NCI-H2029 (cell line): ENCODE data around the gene GPC6.
"Not testable (repeated sequence)": the region's sequence is repeated elsewhere in the genome, so short reads cannot be mapped to it uniquely, and the experiment has no call there.

ENCODE experiments used
- DNase-seq: peaks from one replicate; lab custom pipeline; 2025; lab: John Stamatoyannopoulos, UW

The GPC6 gene

GRCh38 chr13:93318534-93319254 is 92.1 kb downstream of the GPC6 start:
- no peak for DNase-seq

GRCh38 chr13:93320942-93321341 is 94.3 kb downstream of the GPC6 start:
- DNase-seq = no peak

- not testable (repeated sequence) for DNase-seq
Observed at GRCh38 chr13:93323880-93324279, 97.3 kb downstream of the GPC6 start.

- no peak for DNase-seq
Observed at GRCh38 chr13:93325303-93326233, 99.0 kb downstream of the GPC6 start.

- DNase-seq = no peak
Observed at GRCh38 chr13:93326234-93326811, 99.7 kb downstream of the GPC6 start.

DNA sequence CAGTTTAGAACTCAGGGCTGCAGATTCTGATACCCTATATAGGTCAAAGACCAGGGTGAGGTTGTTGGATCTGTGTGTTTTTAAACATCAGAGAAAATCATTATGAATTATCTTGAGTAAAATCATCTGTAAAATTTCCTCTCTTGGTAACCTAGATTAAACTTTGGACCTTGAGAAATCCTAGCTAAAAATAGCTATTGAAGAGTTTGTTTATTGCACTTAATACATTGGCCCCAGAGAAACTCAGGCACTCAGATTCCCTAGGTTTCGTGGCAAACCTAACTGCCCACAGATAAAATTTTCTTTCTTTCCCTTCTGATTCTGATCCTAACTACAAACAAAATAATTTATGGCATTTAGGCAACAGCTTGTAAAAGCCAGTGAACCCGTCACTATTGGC is 102.3 kb downstream of the GPC6 start:
- DNase-seq = no peak

DNA sequence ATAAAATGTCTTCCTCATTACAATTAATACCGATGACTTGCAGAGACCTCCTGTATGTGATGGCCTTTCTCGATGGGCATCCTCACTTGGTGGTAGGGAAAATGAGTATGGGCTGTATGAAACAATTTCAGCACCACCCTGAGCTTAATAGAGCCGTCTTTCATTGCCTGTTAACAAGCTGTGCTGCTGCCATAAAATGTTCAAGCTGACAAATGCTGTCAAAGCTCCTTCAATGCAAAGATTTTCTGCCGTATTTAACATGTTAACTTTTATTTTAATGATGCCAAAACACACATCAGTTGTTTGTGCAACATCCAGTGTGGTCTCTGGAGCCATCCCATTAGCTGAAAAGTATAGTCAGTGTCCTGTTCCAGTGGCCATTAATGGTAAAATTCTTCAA is 110.1 kb downstream of the GPC6 start:
- DNase-seq = no peak

- no peak for DNase-seq
Observed at GRCh38 chr13:93338030-93338429, 111.4 kb downstream of the GPC6 start.

DNA sequence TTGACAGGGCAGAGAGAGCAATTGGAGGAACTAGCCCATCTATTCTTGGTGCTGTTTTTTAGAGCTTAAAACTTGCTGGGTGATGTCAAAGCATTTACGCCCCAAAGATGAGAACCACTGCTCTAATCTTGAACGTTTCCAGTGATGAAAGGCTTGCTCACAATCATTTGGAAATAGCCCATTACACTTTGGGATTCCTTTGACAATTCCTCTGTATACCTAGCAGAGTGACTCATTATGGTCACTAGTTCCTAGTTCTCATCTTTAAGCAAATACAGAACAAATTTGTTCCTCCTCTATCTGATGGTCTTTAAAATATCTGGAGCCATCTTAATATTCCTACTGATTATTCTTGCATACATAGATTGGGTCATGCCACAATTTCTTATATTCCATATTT is 112.3 kb downstream of the GPC6 start:
- DNase-seq = no peak

DNA sequence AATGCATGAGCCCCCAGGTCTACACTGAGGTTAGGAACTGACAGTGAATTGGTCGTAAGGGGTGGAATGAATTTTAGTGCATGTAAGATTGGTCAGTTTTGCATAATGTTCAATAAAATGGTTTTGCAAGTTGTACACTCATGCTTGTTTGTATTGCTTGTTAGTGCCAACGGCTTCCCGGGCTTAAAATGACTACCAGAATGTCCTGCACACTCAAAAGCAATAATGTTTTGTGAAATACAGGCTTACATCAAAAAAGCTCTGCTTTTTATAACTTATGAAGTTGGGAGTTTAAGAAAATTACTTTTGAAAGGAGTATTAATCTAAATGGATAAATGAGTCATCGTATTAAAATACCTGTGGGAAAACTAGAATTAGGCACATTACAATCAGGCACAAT is 112.9 kb downstream of the GPC6 start:
- no peak for DNase-seq

GRCh38 chr13:93341517-93341916 is 114.9 kb downstream of the GPC6 start:
- no peak for DNase-seq

DNA sequence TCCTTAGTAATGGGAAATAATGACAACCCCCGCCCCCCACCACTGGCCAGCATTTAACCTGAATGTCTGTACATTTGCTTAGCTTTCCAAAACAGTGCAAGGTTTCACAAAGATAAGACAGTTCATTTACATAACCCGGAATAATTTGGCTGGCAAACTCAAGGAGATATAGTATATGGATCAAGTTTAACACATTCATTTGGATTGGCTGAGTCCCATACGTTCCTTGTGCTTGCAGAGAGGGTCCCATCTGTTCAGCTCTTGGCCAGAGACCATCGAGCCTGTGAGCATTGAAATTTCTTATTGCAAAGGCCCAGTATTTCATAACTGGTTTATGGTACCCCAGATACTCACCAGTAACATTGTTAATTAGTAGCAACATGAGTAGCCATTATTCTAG is 116.5 kb downstream of the GPC6 start:
- DNase-seq = no peak

- DNase-seq = peak; percentile 42
Observed at GRCh38 chr13:93344048-93344705, 117.6 kb downstream of the GPC6 start.

DNA sequence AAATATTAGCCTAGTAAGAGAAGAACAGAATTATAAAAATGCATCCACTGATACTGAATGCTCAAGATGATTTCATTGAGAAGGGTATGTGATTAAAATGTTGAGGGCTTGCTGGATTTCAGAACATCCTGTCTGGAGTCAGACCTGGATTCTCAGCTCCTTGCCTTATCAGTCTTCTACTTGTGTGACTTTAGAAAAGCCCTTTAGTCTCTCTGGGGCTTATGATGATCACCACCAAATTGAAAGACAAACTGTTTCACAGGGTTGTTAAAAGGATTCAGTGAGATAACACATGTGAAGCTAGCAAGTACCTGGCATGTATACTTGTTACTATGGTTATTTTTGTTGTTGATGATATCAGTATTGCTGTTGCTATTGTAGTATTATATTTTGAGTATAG is 118.4 kb downstream of the GPC6 start:
- DNase-seq = no peak

DNA sequence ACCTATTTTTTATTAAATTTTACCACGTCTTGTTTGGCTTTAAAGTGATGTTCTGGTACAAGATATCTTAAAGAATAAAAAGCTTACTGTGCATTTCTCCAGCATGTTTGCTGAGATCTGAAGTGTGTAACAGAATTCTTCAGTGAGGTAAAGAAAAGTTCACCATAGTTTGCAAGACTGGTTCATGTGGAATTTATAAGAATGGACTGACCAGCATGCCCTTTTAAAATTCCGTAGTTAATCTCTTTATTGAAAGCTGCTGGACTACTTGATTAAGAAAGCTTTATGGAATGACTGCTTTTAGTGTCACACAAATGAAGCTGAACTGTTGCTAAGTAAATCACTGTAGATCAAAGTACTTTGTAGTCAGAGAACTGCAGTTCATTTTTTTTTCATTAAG is 119.2 kb downstream of the GPC6 start:
- DNase-seq = no peak

DNA sequence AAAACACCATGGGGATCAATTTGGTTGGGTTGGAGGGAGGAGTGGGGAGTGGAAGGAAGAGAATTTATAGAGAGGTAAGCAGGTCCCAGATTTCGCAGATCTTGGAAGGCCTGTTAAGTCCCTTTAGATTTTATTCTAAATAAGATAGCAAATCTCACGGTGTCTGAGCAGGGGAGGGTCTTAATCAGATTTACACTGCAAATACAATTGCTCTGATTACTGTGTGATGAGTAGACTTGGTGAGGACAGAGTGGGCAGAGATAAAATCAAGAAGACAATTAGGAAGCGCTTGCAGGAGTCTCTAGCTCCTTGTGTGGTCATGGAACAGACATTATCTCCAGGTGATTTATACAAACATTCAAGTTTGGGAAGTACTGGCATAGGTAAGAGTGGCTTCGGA is 126.0 kb downstream of the GPC6 start:
- no peak for DNase-seq

- DNase-seq = peak; percentile 55
Observed at GRCh38 chr13:93355094-93355493, 128.5 kb downstream of the GPC6 start.

DNA sequence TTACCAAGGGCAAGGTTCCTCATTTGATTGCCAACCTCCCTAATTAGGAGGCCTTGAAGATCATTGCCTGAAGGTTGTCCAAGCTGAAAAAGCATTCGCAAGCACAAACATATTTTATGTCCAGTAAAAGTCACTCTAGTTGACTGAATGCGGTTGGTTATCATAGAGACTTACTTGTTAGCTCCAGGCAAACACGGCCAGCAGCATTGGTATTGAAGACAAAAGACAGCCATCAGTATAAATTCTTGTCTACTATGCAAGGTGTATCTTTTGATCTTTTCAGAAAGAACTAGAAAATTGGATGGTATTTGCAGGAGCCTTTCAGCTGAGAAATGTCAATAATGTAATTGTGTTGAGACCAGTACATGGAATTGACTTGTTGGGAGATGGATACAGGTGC is 129.9 kb downstream of the GPC6 start:
- peak; percentile 79 for DNase-seq

DNA sequence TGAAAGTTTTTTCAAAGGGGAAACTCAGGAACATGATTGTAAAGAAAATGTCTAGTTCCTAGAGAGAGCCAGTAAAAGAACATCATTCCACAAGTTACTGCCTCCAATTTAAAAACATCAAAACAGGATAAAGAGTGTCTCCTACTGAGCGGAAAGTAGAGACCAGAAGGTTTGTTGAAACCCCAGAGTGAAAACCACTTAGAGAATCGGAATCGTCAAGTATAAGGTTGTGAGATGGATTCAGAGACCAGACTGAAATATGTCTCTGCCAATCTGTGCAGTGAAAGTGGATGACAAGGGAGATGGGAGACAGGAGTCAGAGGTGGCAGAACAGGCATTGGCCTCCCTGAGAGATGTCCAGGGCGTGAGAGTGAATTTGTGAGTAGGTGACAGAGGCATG is 133.4 kb downstream of the GPC6 start:
- no peak for DNase-seq

DNA sequence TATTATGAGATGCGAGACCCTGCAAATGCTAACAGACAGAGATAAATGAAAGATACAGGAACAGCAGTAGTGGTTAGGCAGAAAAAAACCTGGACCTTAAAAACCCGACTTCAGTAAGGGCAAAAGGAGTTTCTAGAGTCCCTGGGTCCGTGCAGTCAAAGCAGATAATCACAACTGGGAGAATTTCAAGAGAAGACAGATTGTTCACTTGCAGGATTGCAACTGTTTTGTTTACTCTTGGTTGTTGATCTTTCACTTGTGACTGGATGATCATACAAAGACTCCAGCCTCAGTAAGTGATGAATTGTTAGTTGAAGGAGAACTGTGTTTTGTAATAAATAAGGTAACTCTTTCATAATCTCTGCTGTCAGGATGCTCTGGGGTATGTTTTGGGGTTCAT is 135.1 kb downstream of the GPC6 start:
- DNase-seq = peak; percentile 23

DNA sequence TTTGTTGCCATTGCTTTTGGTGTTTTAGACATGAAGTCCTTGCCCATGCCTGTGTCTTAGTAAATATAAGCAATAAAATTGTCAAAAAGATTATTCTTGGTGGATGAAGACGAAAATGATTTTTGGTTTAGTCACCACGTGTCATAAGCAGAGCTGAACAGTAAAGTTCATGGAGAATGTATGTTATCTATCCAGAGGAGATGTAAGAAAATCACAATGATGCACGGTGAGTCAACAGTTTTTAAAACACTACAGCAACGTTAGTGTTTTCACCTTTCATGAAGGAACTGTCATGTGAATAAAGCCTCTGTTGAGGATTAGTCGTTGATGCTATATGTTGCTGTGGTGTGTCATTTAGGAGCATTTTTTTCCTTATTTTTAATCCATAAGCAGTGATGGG is 137.6 kb downstream of the GPC6 start:
- no peak for DNase-seq

DNA sequence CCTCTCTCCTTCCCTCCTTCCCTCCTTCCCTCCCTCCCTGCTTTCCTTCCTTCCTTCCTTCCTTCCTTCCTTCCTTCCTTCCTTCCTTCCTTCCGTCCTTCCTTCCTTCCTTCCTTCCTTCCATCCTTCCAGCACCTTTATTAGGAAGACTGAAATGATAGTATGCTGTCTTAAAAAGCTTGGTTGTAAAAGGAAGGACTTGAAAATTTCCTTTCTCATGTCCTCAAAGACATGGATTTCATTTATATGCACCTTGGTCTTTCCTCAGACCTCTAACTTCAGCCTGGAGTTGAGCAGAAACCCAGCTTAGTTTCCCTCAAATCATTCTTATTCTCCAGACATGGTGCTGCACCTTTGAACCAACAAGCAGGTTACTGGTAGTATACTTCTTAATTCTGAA is 141.7 kb downstream of the GPC6 start:
- DNase-seq = no peak
